Measurements from ENCODE around the gene OR7D2.

Gene OR7D2

DNA sequence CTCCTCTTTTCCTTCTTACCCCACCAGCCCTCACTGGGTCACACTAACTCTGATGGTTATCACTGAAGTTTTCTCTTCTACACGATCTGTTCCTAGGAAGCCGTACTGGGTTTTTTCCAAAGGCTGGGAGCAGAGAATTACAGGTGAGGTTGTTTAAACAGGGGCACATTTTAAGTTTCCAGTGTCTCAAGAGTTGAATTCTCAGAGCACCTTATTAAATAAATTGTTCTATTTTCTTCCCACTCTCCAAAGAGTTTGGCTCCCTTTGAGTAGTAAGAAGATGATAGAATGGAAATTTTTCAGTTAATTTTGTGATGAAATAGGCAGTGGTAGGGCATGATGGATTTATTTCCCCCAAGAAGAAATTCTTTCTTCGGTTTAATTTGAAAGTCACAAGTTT is 40.7 kb downstream of the OR7D2 start, which contains the start of gene OR7D4:
TSS of gene OR7D4 (minus strand) at position 101 of the 400 bp plus-strand sequence. CDS start 4,752 bp downstream, outside the sequence.
- no peak for DNase-seq

Measured in CD4-positive, alpha-beta T cell treated with Interleukin-4 for 1 hour (primary cell).